Right lobe of liver (tissue), 4 donors: ENCODE measurements around the gene LPIN1.

Experiments used
- POLR2A ChIP-seq: fragments of 450-650 bp; IDR thresholded peaks from one replicate; pipeline ENCODE4 v1.6.1; 2017; ENCODE audit warnings: antibody characterized with exemption, mild to moderate bottlenecking
- TF ChIP-seq, protein P1 (sequence below), 4 donors: fragments of 200-600 bp in 3 of 4; fragments of 450-650 bp in 1 of 4; IDR thresholded peaks; one replicate each; pipeline versions ENCODE4 v1.5.1 to v1.8.0; 2016 to 2022; ENCODE audit warnings: antibody characterized with exemption in 4 of 4, mild to moderate bottlenecking in 2 of 4
- donor health status: DM: no; HTN: no; CAD: no.
- donor health status: DM: no; HTN: no; CAD: no.
- donor health status: DM: no; HTN: yes; CAD: no.

DNA sequence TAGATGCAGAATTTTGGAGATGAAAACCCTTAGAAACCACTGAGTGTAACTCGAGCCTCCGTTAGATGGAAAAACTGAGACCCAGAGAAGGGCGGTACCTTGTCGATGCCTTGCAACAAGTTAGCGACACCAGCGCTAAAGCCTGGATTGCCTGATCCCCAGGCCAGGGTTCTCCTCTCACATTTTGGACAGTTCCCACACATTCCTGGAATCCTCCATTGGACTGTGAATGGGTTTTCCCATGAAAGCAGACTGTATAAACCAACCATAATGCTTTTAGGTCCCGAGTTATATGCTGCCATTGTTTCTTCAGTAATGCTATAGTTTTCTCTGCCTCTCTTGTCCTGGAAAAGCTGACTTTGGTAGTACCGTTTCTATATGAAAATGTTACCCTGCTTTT lies 37.1 kb upstream of the LPIN1 start:
- TF ChIP-seq, protein P1, sequence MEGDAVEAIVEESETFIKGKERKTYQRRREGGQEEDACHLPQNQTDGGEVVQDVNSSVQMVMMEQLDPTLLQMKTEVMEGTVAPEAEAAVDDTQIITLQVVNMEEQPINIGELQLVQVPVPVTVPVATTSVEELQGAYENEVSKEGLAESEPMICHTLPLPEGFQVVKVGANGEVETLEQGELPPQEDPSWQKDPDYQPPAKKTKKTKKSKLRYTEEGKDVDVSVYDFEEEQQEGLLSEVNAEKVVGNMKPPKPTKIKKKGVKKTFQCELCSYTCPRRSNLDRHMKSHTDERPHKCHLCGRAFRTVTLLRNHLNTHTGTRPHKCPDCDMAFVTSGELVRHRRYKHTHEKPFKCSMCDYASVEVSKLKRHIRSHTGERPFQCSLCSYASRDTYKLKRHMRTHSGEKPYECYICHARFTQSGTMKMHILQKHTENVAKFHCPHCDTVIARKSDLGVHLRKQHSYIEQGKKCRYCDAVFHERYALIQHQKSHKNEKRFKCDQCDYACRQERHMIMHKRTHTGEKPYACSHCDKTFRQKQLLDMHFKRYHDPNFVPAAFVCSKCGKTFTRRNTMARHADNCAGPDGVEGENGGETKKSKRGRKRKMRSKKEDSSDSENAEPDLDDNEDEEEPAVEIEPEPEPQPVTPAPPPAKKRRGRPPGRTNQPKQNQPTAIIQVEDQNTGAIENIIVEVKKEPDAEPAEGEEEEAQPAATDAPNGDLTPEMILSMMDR (IDR thresholded peaks at IDR 0.05) = no peak
- TF ChIP-seq POLR2A = no peak
